Urothelium cell line (cell line): Measurements from ENCODE around the gene RBM17.
"Not testable (repeated sequence)": the region's sequence is repeated elsewhere in the genome, so short reads cannot be mapped to it uniquely, and the experiment has no call there.

ENCODE experiments used
- DNase-seq: peaks from one replicate; pipeline ENCODE4 v3.0.0; 2011; ENCODE audit warnings: low spot score, mixed read lengths
- FAIRE-seq: peaks from 2 replicates; lab custom pipeline; 2011; peaks lifted over from hg19 to GRCh38; lab: Jason Lieb, UNC

The RBM17 gene

DNA sequence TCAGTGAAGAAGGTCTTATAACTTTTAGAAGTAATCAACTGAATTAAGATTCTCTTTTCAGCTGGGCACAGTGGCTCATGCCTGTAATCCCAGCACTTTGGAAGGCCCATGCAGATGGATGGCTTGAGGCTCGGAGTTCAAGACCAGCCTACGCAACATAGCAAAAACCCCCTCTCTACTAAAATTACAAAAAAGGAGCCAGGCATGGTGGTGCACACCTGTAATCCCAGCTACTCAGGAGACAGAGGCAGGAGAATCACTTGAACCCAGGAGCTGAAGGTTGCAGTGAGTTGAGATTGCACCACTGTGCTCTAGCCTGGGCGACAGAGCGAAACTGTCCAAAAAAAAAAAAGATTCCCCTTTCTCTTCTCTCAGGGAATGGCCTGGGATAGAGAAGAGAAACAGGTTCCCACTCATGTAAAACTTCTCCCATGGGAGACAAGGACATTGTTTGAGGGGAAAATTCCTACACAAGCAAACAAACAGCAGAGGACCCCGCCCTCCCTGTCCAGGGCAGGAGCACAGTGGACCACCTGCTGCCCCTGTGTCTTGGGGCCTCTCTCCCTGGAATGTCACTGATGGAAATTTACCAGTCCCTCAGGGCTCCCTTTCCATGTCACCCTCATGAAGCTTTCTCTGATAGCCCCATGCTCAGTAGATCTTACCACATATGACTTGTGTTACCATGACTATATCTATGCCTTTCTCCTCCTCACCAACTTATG, 32.3 kb upstream of the RBM17 start:
- FAIRE-seq (no peak), DNase-seq (no peak)

DNA sequence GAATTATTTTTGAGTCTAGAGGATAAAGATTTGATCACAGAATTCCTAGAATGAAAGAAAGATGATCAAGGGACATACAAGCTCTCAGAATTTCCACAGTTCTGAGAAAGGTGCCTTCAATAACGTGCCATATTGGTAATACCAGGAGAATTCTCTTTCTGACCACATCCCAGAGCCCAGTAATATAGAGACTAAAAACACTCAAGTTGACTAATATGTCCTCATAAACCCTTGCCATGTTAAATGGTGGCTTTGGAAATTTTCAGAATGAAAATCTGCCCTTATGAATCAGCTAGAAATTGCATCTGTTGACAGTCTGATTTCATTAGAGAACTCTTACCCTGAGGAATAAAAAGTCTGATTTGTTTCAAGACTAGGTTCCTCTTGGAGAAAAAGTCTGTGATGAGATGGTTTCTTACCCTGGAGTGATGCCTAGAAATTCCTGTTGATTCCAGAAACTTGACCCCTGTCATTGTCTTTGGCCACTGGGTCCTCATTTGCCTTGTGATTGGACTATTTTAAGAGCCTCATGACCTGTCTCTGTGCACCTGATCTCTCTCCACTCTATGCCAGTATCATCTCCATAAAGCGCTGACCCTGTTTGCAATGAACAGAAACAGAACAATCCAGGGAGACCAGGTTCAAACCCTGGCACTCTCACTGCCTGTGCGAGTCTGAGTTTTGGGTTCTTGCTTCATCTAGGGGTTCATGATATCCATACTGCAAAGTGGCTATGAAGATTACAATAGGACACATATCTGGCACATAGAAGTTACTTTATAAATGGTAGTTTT, 30.0 kb upstream of the RBM17 start:
- FAIRE-seq: no peak
- DNase-seq: no peak

DNA sequence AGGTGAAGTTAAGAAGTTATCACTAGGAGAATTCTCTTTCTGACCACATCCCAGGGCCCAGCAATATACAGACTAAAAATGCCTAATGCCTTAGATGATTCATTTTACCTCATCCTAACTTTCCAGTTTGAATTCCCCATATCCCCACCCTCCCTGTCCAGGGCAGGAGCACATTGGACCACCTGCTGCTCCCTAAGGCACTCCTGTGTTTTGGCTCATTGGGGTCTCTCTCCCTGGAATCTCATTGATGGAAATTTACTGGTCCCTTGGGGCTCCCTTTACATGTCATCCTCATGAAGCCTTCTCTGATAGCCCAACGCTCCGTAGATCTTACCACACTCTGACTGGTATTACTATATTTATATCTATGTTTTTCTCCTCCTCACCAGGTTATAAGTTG, 29.3 kb upstream of the RBM17 start:
- DNase-seq: no peak

DNA sequence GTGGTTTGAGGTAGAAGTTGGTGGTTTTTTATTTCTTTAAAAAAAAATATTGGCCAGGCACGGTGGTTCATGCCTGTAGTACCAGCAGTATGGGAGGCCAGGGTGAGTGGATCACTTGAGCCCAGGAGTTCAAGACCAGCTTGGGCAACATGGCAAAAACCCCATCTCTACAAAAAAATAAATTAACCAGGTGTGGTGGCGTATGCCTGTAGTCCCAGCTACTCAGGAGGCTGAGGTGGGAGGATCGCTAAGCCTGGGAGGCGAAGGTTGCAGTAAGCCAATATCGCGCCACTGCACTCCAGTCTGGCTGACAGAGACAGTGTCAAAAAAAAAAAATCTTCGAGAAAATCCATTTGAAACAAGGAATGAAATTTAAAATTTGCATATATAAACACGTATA, 27.8 kb upstream of the RBM17 start:
- no peak for DNase-seq
- no peak for FAIRE-seq

More for the DNA sequence above, 29.3 kb upstream of the RBM17 start:
- FAIRE-seq: no peak

GRCh38 chr10:6062101-6062771, 26.6 kb upstream of the RBM17 start, which contains the start of gene IL2RA:
Gene IL2RA, minus strand, starts transcription at chr10:6062367. Its CDS starts 216 bp downstream, at chr10:6062151.
- no peak for DNase-seq
- FAIRE-seq: no peak

- DNase-seq (no peak), FAIRE-seq (no peak)
These were observed 24.7 kb upstream of the RBM17 start for GRCh38 chr10:6064119-6064518.

- DNase-seq, FAIRE-seq: not testable (repeated sequence)
These were observed 24.1 kb upstream of the RBM17 start for GRCh38 chr10:6064726-6065125.

- DNase-seq (no peak), FAIRE-seq (no peak)
These were observed 23.4 kb upstream of the RBM17 start for GRCh38 chr10:6065406-6065805.

- DNase-seq: no peak
- no peak for FAIRE-seq
These were observed 23.0 kb upstream of the RBM17 start for GRCh38 chr10:6065835-6066234.

- FAIRE-seq (no peak), DNase-seq (no peak)
These were observed 21.4 kb upstream of the RBM17 start for GRCh38 chr10:6067457-6067856.

DNA sequence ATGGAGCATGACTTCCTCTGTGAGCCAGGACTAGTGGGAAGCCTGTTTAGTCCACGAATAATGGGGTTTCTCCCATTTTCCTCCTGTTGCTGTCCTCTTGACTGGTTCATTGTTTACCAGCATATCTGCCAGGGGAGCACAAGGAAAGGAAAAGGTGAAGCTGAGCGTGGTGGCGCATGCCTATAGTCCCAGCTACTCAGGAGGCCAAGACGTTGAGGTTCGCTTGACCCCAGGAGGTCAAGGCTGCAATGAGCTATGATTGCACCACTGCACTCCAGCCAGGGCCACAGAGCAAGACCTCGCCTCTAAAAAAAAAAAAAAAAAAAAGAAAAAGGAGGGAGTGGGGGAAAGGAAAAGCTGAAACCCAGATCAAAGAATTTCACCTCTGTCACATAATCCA, 20.8 kb upstream of the RBM17 start:
- DNase-seq: no peak
- no peak for FAIRE-seq

DNA sequence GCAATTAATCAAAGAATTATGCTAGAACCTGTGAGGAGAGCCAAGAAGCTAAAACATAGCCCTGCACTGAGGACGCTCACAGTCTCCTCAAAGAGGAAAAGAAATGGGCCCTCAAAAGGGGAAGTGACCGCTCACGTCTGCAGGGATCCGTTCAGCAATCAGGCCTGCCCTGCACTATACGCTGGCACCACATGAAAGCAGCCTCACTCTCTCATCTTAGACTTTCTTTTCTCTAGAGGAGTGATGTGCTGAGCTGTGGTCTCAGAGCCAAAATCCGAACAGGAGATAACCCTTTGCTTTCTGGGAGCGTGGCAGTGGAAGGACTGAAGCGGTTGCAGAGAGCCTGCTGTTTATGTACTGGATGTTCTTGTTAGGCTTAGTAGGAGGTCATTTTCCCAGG, 20.4 kb upstream of the RBM17 start:
- DNase-seq (no peak), FAIRE-seq (no peak)

DNA sequence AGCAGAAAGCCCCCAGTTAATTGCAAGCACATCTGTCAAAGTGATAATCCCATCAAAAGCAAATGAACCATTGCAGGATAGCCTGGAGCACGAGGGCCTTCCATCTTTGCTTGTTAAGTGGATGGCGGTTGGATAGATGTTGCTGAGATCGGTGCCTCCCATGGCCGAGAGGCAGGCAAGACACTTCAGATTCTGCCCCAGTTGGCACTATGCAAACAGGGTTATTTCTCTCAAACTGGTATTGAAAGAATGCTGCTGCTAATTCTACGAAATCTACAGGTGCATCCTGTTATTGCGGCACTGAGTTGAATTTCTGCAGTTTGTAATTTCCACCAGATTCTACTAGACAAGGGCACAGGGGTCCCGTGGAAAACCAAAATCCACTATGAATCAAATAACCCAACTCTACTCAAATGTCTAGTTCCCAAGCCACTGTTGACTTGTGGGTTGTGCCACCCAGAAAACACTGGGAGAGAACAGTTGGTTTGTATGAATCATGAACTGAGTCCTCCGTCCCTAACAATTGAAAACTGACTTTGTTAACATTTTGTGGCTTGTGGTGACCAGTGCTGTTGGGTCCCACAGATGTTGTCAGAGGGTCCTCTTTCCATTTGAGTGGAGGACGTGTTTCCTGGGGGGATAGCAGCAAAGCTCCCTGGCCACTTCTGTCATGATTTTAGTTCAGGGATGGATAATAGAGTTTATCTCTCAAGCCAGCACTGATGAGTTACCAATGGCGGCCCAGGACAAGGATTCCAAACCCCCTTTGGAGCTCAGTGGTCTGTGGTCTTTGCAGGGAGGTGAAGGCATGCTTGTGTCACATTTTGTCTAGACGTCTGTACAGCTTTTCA, 19.5 kb upstream of the RBM17 start:
- FAIRE-seq (no peak), DNase-seq (no peak)

DNA sequence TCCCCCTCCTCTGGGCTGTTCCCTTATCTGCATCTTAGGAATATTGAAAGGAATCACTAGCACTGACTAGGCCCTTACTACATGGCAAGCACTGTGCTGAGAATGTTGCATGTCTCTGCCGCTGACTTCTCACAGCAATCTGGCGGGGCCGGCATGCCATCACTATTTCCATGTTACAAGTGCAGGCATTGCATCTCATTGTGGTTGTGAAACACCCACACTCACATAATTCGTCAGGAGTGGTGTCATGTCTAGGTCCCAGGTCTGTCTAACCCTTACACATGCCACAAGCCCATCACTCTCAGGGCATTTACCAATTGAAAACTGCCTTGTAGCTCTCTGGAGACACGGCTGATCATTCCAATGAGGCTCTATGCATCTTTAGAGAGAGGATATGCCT, 18.2 kb upstream of the RBM17 start:
- FAIRE-seq (no peak), DNase-seq (no peak)

GRCh38 chr10:6071181-6072175, 17.4 kb upstream of the RBM17 start:
- no peak for DNase-seq
- FAIRE-seq: no peak

DNA sequence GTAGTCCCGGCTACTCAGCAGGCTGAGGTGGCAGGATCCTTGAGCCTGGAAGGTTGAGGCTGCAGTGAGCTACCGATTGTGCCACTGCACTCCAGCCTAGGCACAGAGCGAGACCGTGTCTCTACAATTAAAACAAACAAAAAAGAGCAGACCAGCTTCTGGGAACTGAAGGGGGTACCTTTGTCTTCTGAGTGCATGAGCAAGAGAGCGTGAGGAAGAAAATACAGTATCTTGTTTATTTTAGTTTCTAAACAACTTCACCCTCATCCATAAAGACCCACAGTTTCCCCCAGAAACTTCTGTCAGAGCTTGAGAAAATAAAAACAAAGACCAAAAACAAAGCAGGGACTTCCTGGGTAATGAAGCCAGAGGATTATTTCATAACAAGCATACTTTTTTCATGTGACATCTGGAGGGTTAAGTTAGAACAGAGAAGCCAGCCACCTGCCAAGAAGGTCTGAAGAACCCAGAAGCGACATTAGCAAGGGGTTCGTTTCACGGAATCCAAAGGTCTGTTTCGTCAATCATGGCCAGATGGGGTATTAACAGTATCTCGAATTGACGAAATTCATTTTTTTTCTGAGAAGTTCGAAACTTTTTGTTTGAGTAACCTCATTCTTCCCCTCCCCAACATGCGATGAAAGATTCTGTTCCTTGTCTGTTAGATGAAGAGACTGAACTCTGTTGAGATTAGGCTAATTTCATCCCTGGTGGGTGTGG, 16.5 kb upstream of the RBM17 start:
- FAIRE-seq (no peak), DNase-seq (no peak)

DNA sequence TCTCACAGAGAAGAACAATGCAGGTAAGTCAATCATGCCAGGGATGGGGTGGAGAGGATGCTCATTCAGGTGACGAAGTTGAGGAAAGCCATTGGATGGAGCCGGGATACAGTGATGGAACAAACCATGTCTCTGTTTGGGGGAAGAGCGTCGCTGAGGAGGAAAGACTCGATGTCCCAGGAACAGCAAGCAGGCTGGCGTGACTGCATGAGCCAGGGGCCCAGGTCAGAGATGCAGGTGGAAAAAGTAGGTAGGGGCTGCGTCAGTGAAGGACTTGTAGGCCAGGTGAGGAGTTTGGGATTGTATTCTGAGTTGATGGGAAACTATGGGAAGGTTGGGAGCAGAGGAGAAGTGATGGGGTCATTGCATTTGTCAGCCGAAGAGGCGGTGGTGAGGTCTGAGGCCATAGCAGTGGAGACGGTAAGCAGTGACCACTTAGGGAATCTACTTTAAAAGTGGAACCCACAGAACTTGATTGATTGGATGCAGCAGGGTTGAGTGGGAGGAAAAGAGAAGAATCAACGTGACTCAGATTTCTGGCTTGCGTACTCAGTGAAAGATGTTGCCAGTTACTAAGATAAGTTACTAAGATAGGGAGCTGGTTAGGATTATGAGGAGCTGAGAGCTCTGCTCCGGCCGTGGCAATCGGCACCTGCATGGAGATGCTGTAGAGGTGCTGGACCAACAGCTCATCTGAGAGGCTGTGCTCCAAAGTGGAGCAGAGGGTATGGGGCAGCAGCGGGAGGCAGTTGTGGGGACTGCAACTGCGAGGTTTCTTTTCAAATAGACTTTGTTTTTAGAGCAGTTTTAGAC, 14.1 kb upstream of the RBM17 start:
- no peak for DNase-seq
- FAIRE-seq: no peak

DNA sequence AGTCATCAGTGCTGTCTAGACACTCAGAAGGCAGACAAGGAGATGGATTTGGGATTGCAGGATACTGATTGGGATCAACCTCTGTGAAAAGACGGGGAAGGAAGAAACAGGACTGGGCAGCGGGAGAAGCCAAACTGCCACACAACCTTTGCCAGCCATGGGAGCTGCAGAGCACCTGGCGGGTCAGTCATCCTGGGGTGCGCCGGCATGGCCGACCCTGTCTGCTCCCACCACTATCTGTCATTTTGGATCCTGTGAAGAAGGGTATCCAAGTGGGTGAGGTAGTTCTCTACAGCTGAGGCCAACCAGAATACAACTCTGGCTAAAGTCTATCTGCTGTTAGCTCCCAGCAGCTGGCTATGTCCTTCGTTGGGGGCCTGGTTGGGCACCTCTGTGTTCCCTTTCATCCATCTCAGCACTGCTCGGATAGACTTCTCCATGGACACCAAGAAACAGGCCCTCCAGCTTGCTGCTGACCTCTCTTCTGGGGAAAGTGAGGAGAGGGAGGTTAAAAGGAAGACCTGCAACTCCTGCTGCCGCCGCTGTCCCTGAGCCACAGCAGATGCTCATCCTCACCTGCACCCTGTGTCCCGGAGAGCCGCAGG, 11.7 kb upstream of the RBM17 start:
- DNase-seq (no peak), FAIRE-seq (no peak)
